ENCODE data around the gene MED22. TPM values are rescaled to one million over a fixed set of nuclear protein-coding genes. Genes with fewer than 3 reads are reported as not detected.
"Not testable (repeated sequence)": the region's sequence is repeated elsewhere in the genome, so short reads cannot be mapped to it uniquely, and the experiment has no call there.

Gene MED22
- total RNA-seq, 2 donors from 2014 or later, result 34.8 to 43.3 TPM

DNA sequence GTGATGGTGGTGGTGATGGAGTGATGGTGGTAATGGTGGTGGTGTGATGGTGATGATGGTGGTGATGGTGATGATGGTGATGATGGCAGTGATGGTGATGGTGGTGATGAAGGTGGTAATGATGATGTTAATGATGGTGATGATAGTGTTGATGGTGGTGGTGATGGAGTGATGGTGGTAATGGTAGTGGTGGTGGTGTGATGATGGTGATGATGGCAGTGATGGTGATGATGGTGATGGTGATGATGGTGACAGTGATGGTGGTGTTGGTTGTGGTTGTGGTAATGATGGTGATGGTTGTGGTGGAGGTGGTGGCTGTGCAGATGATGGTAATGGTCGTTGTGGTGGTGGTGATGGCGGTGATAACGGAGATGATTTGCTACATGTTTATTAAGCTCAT lies 35.5 kb upstream of the MED22 start:
- DNase-seq (ENCODE audit: low spot score), result no peak
- no peaks in the 10 kb centered on the region for H3K9me3 Mint-ChIP-seq
- H3K36me3 Mint-ChIP-seq, result no peaks in the 10 kb centered on the region
- no peak overlapping the region for H3K27ac Mint-ChIP-seq
- no peak for ATAC-seq
- no peaks in the 10 kb centered on the region for H3K4me1 Mint-ChIP-seq (ENCODE audit: low read depth in 2 of 2)
- H3K27me3 Mint-ChIP-seq, result no peaks in the 10 kb centered on the region
- no peak overlapping the region for H3K4me3 Mint-ChIP-seq

DNA sequence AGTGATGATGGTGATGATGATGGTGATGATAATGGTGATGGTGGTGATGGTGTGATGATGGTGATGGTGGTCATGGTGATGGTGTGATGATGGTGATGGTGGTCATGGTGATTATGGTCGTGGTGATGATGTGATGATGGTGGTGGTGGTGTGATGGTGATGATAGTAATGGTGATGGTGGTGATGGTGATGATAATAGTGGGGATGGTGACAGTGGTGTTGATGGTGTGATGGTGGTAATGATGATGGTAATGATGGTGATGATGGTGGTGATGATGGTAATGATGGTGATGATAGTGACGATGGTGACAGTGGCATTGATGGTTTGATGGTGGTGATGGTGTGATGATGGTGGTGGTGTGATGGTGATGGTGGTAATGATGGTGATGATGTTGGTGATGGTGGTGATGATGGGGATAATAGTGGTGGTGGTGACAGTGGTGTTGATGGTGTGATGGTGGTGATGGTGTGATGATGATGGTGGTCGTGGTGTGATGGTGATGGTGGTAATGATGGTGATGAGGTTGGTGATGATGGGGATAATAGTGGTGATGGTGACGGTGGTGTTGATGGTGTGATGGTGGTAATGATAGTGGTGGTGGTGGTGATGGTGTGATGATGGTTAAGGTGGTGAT lies 34.7 kb upstream of the MED22 start:
- Mint-ChIP-seq H3K36me3 (no peaks in the 10 kb centered on the region), H3K27ac (no peak overlapping the region), H3K9me3 (no peaks in the 10 kb centered on the region), H3K27me3 (no peaks in the 10 kb centered on the region), H3K4me1 (ENCODE audit: low read depth in 2 of 2) (no peaks in the 10 kb centered on the region), H3K4me3 (no peak overlapping the region)
- DNase-seq (ENCODE audit: low spot score) (no peak), ATAC-seq (peak in 1 of 2 donors; percentile 35)

GRCh38 chr9:133380734-133381133 lies 32.8 kb upstream of the MED22 start:
- H3K9me3 Mint-ChIP-seq, result no peaks in the 10 kb centered on the region
- no peak for ATAC-seq
- no peaks in the 10 kb centered on the region for H3K4me1 Mint-ChIP-seq (ENCODE audit: low read depth in 2 of 2)
- no peaks in the 10 kb centered on the region for H3K36me3 Mint-ChIP-seq
- DNase-seq (ENCODE audit: low spot score), result no peak
- no peaks in the 10 kb centered on the region for H3K27me3 Mint-ChIP-seq
- no peak overlapping the region for H3K27ac Mint-ChIP-seq
- H3K4me3 Mint-ChIP-seq, result no peak overlapping the region

DNA sequence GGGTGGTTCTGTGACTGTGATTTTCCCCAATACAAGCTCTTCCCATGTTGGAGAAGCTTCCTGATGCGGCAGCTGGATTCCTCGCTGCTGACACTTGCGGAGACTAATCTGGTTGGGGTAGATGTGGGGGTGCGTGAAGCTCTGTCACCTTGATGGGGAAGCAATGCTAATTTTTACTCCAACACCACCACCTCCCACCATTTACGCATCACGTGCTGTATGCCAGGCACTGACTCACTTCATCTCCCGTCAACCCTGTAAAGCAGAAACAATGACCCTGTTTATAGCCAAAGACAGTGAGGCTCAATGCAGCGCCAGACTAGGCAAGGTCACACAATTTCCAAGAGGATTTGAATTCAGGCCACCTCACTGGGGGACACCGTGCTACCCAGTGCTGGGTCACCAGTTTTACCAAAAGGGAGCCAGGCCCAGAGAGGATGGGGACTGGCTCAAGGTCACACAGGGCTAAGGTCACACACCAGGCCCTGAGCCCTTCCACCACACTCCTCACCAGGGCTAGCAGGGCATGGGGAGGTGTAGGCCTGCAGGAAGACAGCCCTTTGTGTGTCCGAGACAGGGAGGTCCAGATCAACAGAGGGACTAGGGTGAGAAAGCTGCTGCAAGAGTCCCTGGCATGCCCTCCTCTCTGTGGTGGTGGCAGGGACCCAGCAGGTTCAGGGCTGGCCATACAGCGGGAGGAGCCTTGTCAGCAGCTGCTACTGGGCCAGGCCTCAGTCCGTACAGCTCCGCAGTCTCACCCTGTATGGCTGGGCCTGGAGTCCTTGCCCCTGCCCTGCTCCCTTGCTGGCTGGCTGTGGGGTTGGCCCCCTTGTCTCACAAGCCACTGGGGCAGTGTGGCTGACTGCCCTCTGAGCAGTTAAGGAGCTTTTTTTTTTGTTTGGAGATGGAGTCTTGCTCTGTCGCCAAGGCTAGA lies 31.5 kb upstream of the MED22 start:
- no peaks in the 10 kb centered on the region for H3K9me3 Mint-ChIP-seq
- H3K27ac Mint-ChIP-seq, result no peak overlapping the region
- H3K4me3 Mint-ChIP-seq, result no peak overlapping the region
- DNase-seq (ENCODE audit: low spot score) (no peak), ATAC-seq (no peak)
- peaks cover 0 to 7% of the 10 kb centered on the region in 2 donors for H3K4me1 Mint-ChIP-seq (ENCODE audit: low read depth in 2 of 2)
- no peaks in the 10 kb centered on the region for H3K27me3 Mint-ChIP-seq
- H3K36me3 Mint-ChIP-seq, result peaks cover 6% of the 10 kb centered on the region

- H3K27ac Mint-ChIP-seq, result no peak overlapping the region
- no peaks in the 10 kb centered on the region for H3K27me3 Mint-ChIP-seq
- ATAC-seq (no peak), DNase-seq (ENCODE audit: low spot score) (no peak)
- H3K36me3 Mint-ChIP-seq, result peaks cover 6% of the 10 kb centered on the region
- H3K9me3 Mint-ChIP-seq, result no peaks in the 10 kb centered on the region
- peaks cover under 1 to 7% of the 10 kb centered on the region in 2 donors for H3K4me1 Mint-ChIP-seq (ENCODE audit: low read depth in 2 of 2)
- H3K4me3 Mint-ChIP-seq, result no peak overlapping the region
These were observed 30.6 kb upstream of the MED22 start for GRCh38 chr9:133378408-133378962.

GRCh38 chr9:133377721-133378216 lies 29.8 kb upstream of the MED22 start:
- ATAC-seq (no peak), DNase-seq (ENCODE audit: low spot score) (no peak)
- Mint-ChIP-seq H3K4me3 (no peak overlapping the region), H3K27me3 (no peaks in the 10 kb centered on the region), H3K27ac (no peak overlapping the region), H3K9me3 (no peaks in the 10 kb centered on the region), H3K4me1 (ENCODE audit: low read depth in 2 of 2) (peaks cover 5 to 10% of the 10 kb centered on the region in 2 donors), H3K36me3 (peaks cover 6% of the 10 kb centered on the region)

DNA sequence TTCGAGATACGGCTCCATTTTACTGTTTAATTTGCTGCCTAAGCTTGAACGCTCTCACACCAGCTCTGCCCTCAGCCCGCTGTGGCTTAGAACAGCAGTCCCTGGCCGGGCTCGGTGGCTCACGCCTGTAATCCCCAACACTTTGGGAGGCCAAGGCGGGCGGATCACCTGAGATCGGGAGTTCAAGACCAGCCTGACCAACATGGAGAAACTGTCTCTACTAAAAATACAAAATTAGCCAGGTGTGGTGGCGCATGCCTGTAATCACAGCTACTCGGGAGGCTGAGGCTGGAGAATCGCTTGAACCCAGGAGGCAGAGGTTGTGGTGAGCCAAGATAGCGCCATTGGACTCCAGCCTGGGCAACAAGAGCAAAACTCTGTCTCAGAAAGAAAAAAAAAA lies 29.3 kb upstream of the MED22 start:
- not testable (repeated sequence) for H3K4me3 Mint-ChIP-seq; H3K9me3 Mint-ChIP-seq; ATAC-seq; H3K27me3 Mint-ChIP-seq; DNase-seq (ENCODE audit: low spot score); H3K27ac Mint-ChIP-seq; H3K36me3 Mint-ChIP-seq
- H3K4me1 Mint-ChIP-seq (ENCODE audit: low read depth in 2 of 2), result peaks cover 10 to 14% of the 10 kb centered on the region in 2 donors

DNA sequence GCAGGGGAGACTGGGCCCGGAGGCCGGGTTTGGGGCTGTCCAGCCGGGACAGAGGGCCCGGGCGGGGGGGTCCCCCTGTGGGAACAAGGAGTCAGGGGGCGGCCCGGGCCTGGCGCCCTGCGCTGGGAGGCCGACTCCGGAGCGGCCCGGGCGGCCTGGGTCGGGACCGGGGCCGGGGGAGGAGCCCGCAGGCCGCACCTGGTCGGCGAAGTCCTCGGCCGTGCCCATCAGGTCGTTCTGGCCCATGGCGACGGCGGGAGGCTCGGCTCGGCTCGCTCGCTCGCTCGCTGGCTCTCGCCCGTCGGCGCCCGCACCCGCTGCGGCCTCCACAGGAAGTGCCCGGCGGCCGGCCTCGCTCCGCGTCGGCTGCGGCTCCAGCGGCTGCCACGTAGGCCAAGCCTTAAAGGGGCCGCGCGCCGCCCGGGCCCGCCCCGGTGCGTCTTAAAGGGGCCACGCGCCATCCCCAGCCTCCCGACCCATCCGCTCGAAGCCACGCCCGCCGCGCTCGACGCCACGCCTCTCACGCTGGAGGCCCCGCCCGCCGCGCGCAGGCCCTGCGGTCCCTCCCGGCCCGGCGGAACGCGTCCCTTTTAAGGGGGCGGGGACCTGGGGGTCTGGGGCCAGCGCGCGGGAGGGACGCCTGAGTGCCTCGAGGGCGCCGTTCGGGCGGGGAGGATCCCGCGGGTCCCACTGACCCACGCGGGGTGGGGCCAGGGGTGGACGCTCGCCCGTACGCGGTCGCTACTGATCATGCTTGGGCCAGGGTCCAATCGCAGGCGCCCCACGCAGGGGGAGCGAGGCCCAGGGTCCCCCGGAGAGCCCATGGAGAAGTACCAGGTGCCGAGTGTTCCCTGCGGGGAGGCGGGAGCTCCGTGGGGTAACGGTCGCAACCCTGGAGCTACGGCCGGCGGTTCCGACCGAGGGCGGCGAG lies 28.1 kb upstream of the MED22 start, which contains the start of the genes STKLD1 and SURF4:
TSS of gene STKLD1 (plus strand) at position 643 of the 931 bp plus-strand sequence. CDS start at position 751, 108 bp downstream.
TSS of gene SURF4 (minus strand) at position 337 of the 931 bp plus-strand sequence. CDS start at position 246, 91 bp downstream.
- Mint-ChIP-seq H3K27me3 (no peaks in the 10 kb centered on the region), H3K36me3 (peaks cover 13% of the 10 kb centered on the region), H3K9me3 (no peaks in the 10 kb centered on the region), H3K27ac (peak within 1 kb of the TSS; percentile 96 to 99), H3K4me1 (ENCODE audit: low read depth in 2 of 2) (peaks cover 23 to 27% of the 10 kb centered on the region in 2 donors), H3K4me3 (peak within 1 kb of the TSS; percentile 89)
- DNase-seq (ENCODE audit: low spot score) (peak; percentile 98), ATAC-seq (peak; percentile 92 to 96)

- no peak for DNase-seq (ENCODE audit: low spot score)
- H3K4me1 Mint-ChIP-seq (ENCODE audit: low read depth in 2 of 2), result peaks cover 31 to 35% of the 10 kb centered on the region in 2 donors
- H3K4me3 Mint-ChIP-seq, result peak overlapping the region; percentile 89
- H3K27ac Mint-ChIP-seq, result peak overlapping the region; percentile 96 to 99
- no peak for ATAC-seq
- no peaks in the 10 kb centered on the region for H3K9me3 Mint-ChIP-seq
- H3K27me3 Mint-ChIP-seq, result no peaks in the 10 kb centered on the region
- peaks cover 15% of the 10 kb centered on the region for H3K36me3 Mint-ChIP-seq
These were observed 27.3 kb upstream of the MED22 start for GRCh38 chr9:133375116-133375723.

DNA sequence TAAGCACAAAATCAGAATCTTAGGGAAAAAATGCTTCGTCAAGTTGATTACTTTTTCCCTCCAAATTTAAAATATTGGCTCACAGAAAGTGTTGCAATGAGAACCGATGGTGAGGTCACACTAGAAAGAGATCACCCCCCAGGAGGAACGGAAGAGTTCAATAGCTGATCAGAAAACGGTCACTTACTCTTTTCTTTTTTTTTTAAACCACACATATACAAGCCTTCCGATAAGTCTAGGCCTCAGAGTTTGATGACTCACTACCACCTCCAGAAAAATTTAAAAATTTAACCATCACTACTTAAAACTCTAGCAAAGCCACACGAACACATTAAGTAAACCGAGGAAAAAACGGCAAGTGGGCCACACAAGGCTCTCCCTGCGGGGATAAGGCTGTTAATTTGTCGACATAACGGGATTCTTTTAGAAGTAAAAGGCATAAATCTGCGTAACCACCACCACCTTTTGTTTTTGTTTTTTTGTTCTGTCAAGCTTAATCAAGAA lies 26.7 kb upstream of the MED22 start:
- H3K9me3 Mint-ChIP-seq, result no peaks in the 10 kb centered on the region
- ATAC-seq (peak; percentile 25 to 68), DNase-seq (ENCODE audit: low spot score) (peak; percentile 79)
- H3K27me3 Mint-ChIP-seq, result no peaks in the 10 kb centered on the region
- H3K27ac Mint-ChIP-seq, result peak overlapping the region; percentile 96 to 99
- H3K36me3 Mint-ChIP-seq, result peaks cover 21% of the 10 kb centered on the region
- peaks cover 36 to 41% of the 10 kb centered on the region in 2 donors for H3K4me1 Mint-ChIP-seq (ENCODE audit: low read depth in 2 of 2)
- peak overlapping the region; percentile 89 for H3K4me3 Mint-ChIP-seq

- ATAC-seq (no peak), DNase-seq (ENCODE audit: low spot score) (no peak)
- Mint-ChIP-seq H3K27me3 (no peaks in the 10 kb centered on the region), H3K36me3 (peaks cover 30% of the 10 kb centered on the region), H3K4me3 (peak overlapping the region; percentile 89), H3K27ac (peak overlapping the region; percentile 96 to 99), H3K9me3 (no peaks in the 10 kb centered on the region), H3K4me1 (ENCODE audit: low read depth in 2 of 2) (peaks cover 59% of the 10 kb centered on the region in 2 donors)
These were observed 24.2 kb upstream of the MED22 start for GRCh38 chr9:133372144-133372543.

GRCh38 chr9:133371261-133371711 lies 23.4 kb upstream of the MED22 start:
- ATAC-seq (peak; percentile 52 to 67), DNase-seq (ENCODE audit: low spot score) (peak; percentile 79)
- Mint-ChIP-seq H3K27me3 (no peaks in the 10 kb centered on the region), H3K9me3 (no peaks in the 10 kb centered on the region), H3K4me3 (peak overlapping the region; percentile 89), H3K27ac (peak overlapping the region; percentile 96 to 99), H3K36me3 (peaks cover 30% of the 10 kb centered on the region), H3K4me1 (ENCODE audit: low read depth in 2 of 2) (peaks cover 59 to 62% of the 10 kb centered on the region in 2 donors)

Data from natural killer cell treated with Interleukin-12 subunit alpha and Interleukin-12 subunit beta and Interleukin-15 and Interleukin-18, amount 100 ng/mL, for 72 hours (primary cell).